OCI-LY7 (cell line): ENCODE data around the gene LIMD2. TPM values are rescaled to one million over a fixed set of nuclear protein-coding genes. Genes with fewer than 3 reads are reported as not detected.

Experiments used
- BruUV-seq: library from RNA; stranded (reverse); fragments of 400-500 nt; replicated peaks from 2 replicates; lab custom pipeline; 2021; lab: Mats Ljungman, UMichigan
- CTCF ChIA-PET: fragments of 300-600 bp; sonication (Branson Sonifier 250); formaldehyde crosslinking; loops from one replicate; lab custom pipeline; 2022; ENCODE audit warnings: antibody characterized with exemption; ENCODE audit not compliant: unreplicated experiment; lab: Charles Lee
- POLR2A ChIA-PET: fragments of 300-600 bp; sonication (Branson Sonifier 250); formaldehyde crosslinking; loops from one replicate; lab custom pipeline; 2022; ENCODE audit warnings: antibody characterized with exemption; lab: Charles Lee
- DNase-seq: peaks from one replicate; pipeline ENCODE4 v3.0.0-alpha.2; 2015; ENCODE audit warnings: low spot score
- H2AFZ ChIP-seq: fragments of 200-600 bp; sonication (generic), shearing (Covaris generic); 2 replicates; pipeline ENCODE4 v1.6.1; 2014; ENCODE audit warnings: mild to moderate bottlenecking, antibody characterized with exemption, low read length, moderate library complexity
- H3K27ac ChIP-seq: fragments of 200-600 bp; sonication (generic); 2 replicates; pipeline ENCODE4 v1.5.1; 2014; ENCODE audit warnings: mixed run types, low read depth, mild to moderate bottlenecking, moderate library complexity, low read length, inconsistent platforms; ENCODE audit not compliant: poor library complexity, severe bottlenecking
- H3K36me3 ChIP-seq: fragments of 200-600 bp; sonication (generic); 2 replicates; pipeline ENCODE4 v1.6.1; 2014; ENCODE audit warnings: mild to moderate bottlenecking, antibody characterized with exemption, low read length, moderate library complexity, mixed read lengths; ENCODE audit not compliant: insufficient read depth
- H3K4me1 ChIP-seq: fragments of 200-600 bp; sonication (generic); 2 replicates; pipeline ENCODE4 v1.5.1; 2014; ENCODE audit warnings: mild to moderate bottlenecking, low read length; ENCODE audit not compliant: insufficient read depth, poor library complexity, severe bottlenecking
- H3K4me2 ChIP-seq: fragments of 200-600 bp; sonication (generic); 2 replicates; pipeline ENCODE4 v1.6.1; 2014; ENCODE audit warnings: mild to moderate bottlenecking, low read length
- H3K4me3 ChIP-seq: fragments of 200-600 bp; sonication (generic); 2 replicates; pipeline ENCODE4 v1.5.1; 2014; ENCODE audit warnings: mild to moderate bottlenecking, low read depth, low read length; ENCODE audit not compliant: poor library complexity, severe bottlenecking
- H3K79me2 ChIP-seq: fragments of 200-600 bp; sonication (generic); 2 replicates; pipeline ENCODE4 v1.6.1; 2016; ENCODE audit warnings: low read depth, mild to moderate bottlenecking, low read length, moderate library complexity, mixed read lengths; ENCODE audit not compliant: insufficient read depth
- H3K9me2 ChIP-seq: fragments of 200-600 bp; sonication (generic); 2 replicates; pipeline ENCODE4 v1.6.1; 2016; ENCODE audit warnings: mild to moderate bottlenecking, low read length, mixed read lengths; ENCODE audit not compliant: insufficient read depth
- H3K9me3 ChIP-seq: fragments of 200-600 bp; sonication (generic); 2 replicates; pipeline ENCODE4 v1.6.1; 2014; ENCODE audit warnings: mild to moderate bottlenecking, mixed run types, low read length, mixed read lengths
- H4K20me1 ChIP-seq: fragments of 200-600 bp; sonication (generic); 2 replicates; pipeline ENCODE4 v1.6.1; 2014; ENCODE audit warnings: mild to moderate bottlenecking, antibody characterized with exemption, low read length, moderate library complexity, mixed read lengths; ENCODE audit not compliant: insufficient read depth
- CTCF ChIP-seq: fragments of 200-600 bp; sonication (generic); conservative IDR thresholded peaks from 2 replicates; pipeline ENCODE4 v1.5.1; 2014; ENCODE audit warnings: mild to moderate bottlenecking, antibody characterized with exemption, low read length, moderate library complexity, mixed read lengths
- EZH2phosphoT487 ChIP-seq: fragments of 200-600 bp; sonication (generic); IDR thresholded peaks from 2 replicates; pipeline ENCODE4 v1.6.1; 2018; ENCODE audit warnings: low read depth, borderline replicate concordance, mild to moderate bottlenecking, mixed run types, antibody characterized with exemption, low read length, moderate library complexity, mixed read lengths
- intact Hi-C: fragments of 100-400 bp; cut with micrococcal nuclease; formaldehyde crosslinking; loops from one replicate; pipeline ENCODE4 v1.10.0; 2022; ENCODE audit not compliant: unreplicated experiment
- total RNA-seq, 2 experiments: library from RNA; depleted of rRNA in 1 of 2; stranded (reverse); fragments of >200 nt in 1 of 2; shearing (Covaris generic) in 1 of 2; gene quantifications; 2 replicates each; pipeline ENCODE4 v1.2.3, GENCODE V29; 2014 to 2022

Gene LIMD2
- total RNA-seq, 2 experiments from 2014 or later: 286 to 406 TPM

- no peaks in the 10 kb centered on the region for H4K20me1 ChIP-seq
- H3K36me3 ChIP-seq: peaks cover 5% of the 10 kb centered on the region; the same call in 1 of the 2 replicates
- TF ChIP-seq EZH2phosphoT487 (no peak), CTCF (no peak)
- H2AFZ ChIP-seq: no peak overlapping the region
- BruUV-seq: no TSS peak
- H3K9me3 ChIP-seq: no peaks in the 10 kb centered on the region
- H3K4me3 ChIP-seq: no peak overlapping the region
- no peak overlapping the region for H3K4me2 ChIP-seq
- no peaks in the 10 kb centered on the region for H3K4me1 ChIP-seq
- DNase-seq: no peak
- H3K9me2 ChIP-seq: no peaks in the 10 kb centered on the region
- H3K79me2 ChIP-seq: no peaks in the 10 kb centered on the region
- intact Hi-C loops: no loop called here
- H3K27ac ChIP-seq: no peak overlapping the region
- CTCF ChIA-PET: no interaction called here
- POLR2A ChIA-PET: no interaction called here
Observed at GRCh38 chr17:63672856-63673255, 27.1 kb downstream of the LIMD2 start.

- H3K79me2 ChIP-seq: no peaks in the 10 kb centered on the region
- H2AFZ ChIP-seq: no peak overlapping the region; the same call in 1 of the 2 replicates
- H3K4me2 ChIP-seq: no peak overlapping the region
- no peaks in the 10 kb centered on the region for H3K9me3 ChIP-seq
- intact Hi-C loops: no loop called here
- 0 out of 2 replicates have a peak, but pooled peaks cover 5% of the 10 kb centered on the region for H3K36me3 ChIP-seq
- ChIA-PET CTCF (interaction anchor here (1.2 kb wide), 1 partner anchor 32 kb away, joined by 3 read pairs; no protein-coding TSS in a partner anchor), POLR2A (interaction anchor here (0.6 to 2.9 kb wide), 8 partner anchors 10 to 1435 kb away, joined by 3 to 14 read pairs (median 4); partner anchors contain the start of gene MAP3K3)
- H3K4me3 ChIP-seq: no peak overlapping the region
- no peaks in the 10 kb centered on the region for H3K9me2 ChIP-seq
- no peak for TF ChIP-seq CTCF
- no peak for TF ChIP-seq EZH2phosphoT487
- peak; percentile 48 for DNase-seq
- peaks cover 17% of the 10 kb centered on the region for H3K4me1 ChIP-seq
- H3K27ac ChIP-seq: no peak overlapping the region
- H4K20me1 ChIP-seq: no peaks in the 10 kb centered on the region
- BruUV-seq: no TSS peak
Observed at GRCh38 chr17:63665527-63666214, 34.3 kb downstream of the LIMD2 start.

- Histone ChIP-seq H3K79me2 (no peaks in the 10 kb centered on the region), H3K4me2 (no peak overlapping the region), H3K4me3 (no peak overlapping the region), H2AFZ (no peak overlapping the region), H3K36me3 (peaks cover 9% of the 10 kb centered on the region; the same call in 1 of the 2 replicates), H3K27ac (no peak overlapping the region), H3K9me3 (no peaks in the 10 kb centered on the region), H3K9me2 (no peaks in the 10 kb centered on the region), H4K20me1 (no peaks in the 10 kb centered on the region), H3K4me1 (no peaks in the 10 kb centered on the region)
- TF ChIP-seq EZH2phosphoT487: no peak
- TF ChIP-seq CTCF: no peak
- DNase-seq: no peak
- CTCF ChIA-PET: no interaction called here
- POLR2A ChIA-PET: no interaction called here
- TSS peak; percentile 42 for BruUV-seq
- intact Hi-C loops: no loop called here
Observed at GRCh38 chr17:63659850-63660249, 40.1 kb downstream of the LIMD2 start.
